ENCODE measurements around the gene GRXCR2. TPM values are rescaled to one million over a fixed set of nuclear protein-coding genes. Genes with fewer than 3 reads are reported as not detected.

Gene GRXCR2
- total and polyA plus RNA-seq, 2 of the 13 experiments (the other 11 are each of a cell fraction or from before 2014, with no cell fraction given) = not detected

GRCh38 chr5:145903867-145904266 is 31.1 kb upstream of the GRXCR2 start (continued):
- TF ChIP-seq, protein P1, sequence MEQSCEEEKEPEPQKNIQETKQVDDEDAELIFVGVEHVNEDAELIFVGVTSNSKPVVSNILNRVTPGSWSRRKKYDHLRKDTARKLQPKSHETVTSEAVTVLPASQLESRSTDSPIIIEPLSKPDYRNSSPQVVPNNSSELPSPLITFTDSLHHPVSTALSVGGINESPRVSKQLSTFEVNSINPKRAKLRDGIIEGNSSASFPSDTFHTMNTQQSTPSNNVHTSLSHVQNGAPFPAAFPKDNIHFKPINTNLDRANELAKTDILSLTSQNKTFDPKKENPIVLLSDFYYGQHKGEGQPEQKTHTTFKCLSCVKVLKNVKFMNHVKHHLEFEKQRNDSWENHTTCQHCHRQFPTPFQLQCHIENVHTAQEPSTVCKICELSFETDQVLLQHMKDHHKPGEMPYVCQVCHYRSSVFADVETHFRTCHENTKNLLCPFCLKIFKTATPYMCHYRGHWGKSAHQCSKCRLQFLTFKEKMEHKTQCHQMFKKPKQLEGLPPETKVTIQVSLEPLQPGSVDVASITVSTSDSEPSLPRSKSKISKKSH (CRISPR knock-in tag; IDR thresholded peaks at IDR 0.05; ENCODE audit: borderline replicate concordance) = no peak
- TF ChIP-seq ZNF800 (CRISPR knock-in tag; IDR thresholded peaks at IDR 0.05) (no peak), ETS1 (CRISPR knock-in tag; IDR thresholded peaks at IDR 0.05) (no peak)

GRCh38 chr5:145903113-145903512 is 30.3 kb upstream of the GRXCR2 start:
- TF ChIP-seq RBAK (CRISPR knock-in tag; IDR thresholded peaks at IDR 0.05) = no peak
- TF ChIP-seq, protein P2, sequence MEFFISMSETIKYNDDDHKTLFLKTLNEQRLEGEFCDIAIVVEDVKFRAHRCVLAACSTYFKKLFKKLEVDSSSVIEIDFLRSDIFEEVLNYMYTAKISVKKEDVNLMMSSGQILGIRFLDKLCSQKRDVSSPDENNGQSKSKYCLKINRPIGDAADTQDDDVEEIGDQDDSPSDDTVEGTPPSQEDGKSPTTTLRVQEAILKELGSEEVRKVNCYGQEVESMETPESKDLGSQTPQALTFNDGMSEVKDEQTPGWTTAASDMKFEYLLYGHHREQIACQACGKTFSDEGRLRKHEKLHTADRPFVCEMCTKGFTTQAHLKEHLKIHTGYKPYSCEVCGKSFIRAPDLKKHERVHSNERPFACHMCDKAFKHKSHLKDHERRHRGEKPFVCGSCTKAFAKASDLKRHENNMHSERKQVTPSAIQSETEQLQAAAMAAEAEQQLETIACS (CRISPR knock-in tag; IDR thresholded peaks at IDR 0.05) = no peak
- no peak for TF ChIP-seq ISL2 (CRISPR knock-in tag; IDR thresholded peaks at IDR 0.05)
- TF ChIP-seq, protein P3, sequence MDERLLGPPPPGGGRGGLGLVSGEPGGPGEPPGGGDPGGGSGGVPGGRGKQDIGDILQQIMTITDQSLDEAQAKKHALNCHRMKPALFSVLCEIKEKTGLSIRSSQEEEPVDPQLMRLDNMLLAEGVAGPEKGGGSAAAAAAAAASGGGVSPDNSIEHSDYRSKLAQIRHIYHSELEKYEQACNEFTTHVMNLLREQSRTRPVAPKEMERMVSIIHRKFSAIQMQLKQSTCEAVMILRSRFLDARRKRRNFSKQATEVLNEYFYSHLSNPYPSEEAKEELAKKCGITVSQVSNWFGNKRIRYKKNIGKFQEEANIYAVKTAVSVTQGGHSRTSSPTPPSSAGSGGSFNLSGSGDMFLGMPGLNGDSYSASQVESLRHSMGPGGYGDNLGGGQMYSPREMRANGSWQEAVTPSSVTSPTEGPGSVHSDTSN (CRISPR knock-in tag; IDR thresholded peaks at IDR 0.05) = no peak
- TF ChIP-seq ARID5B (CRISPR knock-in tag; IDR thresholded peaks at IDR 0.05) = no peak
- Histone ChIP-seq H3K4me3 (replicated peaks in 1 of 3; ENCODE audit: insufficient read depth in 1 of 3, low read depth in 2 of 3, low read length in 3 of 3) (no peak overlapping the region), H3K9ac (ENCODE audit: insufficient read depth, low read depth, low read length) (no peak overlapping the region), H3K27ac (ENCODE audit: extremely low read length, insufficient read depth, low read length) (no peak overlapping the region), H3K79me2 (ENCODE audit: insufficient read depth, low read length) (no peaks in the 10 kb centered on the region), H3K36me3 (replicated peaks in 1 of 2; ENCODE audit: control insufficient read depth in 1 of 2, insufficient read depth in 2 of 2, low read length in 2 of 2) (no peaks in the 10 kb centered on the region), H3K9me3 (ENCODE audit: low read length) (no peaks in the 10 kb centered on the region), H3K4me1 (ENCODE audit: insufficient read depth, low read length) (no peaks in the 10 kb centered on the region), H4K20me1 (ENCODE audit: insufficient read depth, low read length) (no peaks in the 10 kb centered on the region), H2AFZ (ENCODE audit: low read length) (no peak overlapping the region), H3K27me3 (ENCODE audit: control insufficient read depth in 1 of 2, insufficient read depth in 2 of 2, low read length in 2 of 2) (peaks cover 0 to 3% of the 10 kb centered on the region in 2 experiments; a peak in 3 of 5 replicates), H3K4me2 (ENCODE audit: low read depth, low read length) (no peak overlapping the region)
- 42% methylated on average over 3 of the region's 3 CpGs for WGBS (ENCODE audit: low lambda C conversion rate)
- DNase-seq (ENCODE audit: low spot score) = no peak
- ChIA-PET CTCF (ENCODE audit: low intra/inter-chr PET ratio, low total read pairs) (interaction anchor here (1.2 kb wide), 1 partner anchor 146 kb away, joined by 3 read pairs; no protein-coding TSS in a partner anchor), POLR2A (no interaction called here)
- no TSS peak for BruUV-seq (replicated peaks)
- intact Hi-C loops (cut with micrococcal nuclease; ENCODE audit: unreplicated experiment) (no loop called here), in situ Hi-C loops (cut with HindIII; ENCODE audit: extremely low pct_ligation_motif_present, low pct_unique_long_range_greater_than_20kb) (no loop called here)
- ATAC-seq = no peak
- no peak for FAIRE-seq
